ENCODE measurements around the gene OXCT1.

DNA sequence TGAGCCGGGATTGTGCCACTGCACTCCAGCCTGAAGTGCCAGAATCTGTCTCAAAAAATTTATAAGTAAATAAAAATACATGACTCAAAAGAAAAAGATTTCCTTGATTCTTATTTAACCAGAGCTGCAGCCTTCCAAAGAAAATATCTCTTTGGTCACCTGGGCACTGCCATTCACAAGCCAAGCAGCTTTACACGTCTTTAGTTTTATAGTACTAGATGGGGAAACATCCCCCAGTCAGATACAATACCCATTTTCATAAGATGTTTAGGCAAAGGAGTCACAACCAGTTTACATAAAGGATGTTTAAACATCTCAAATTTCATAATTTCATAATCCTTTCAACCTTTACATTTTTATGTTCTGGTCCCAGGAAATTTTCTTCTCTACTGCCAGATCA, 13.7 kb upstream of the OXCT1 start:
- TF ChIP-seq CTCF (IDR thresholded peaks at IDR 0.05) (no peak), JUN (CRISPR knock-in tag; IDR thresholded peaks at IDR 0.05) (no peak), CREB1 (CRISPR knock-in tag; IDR thresholded peaks at IDR 0.05) (no peak), SP1 (CRISPR knock-in tag; conservative IDR thresholded peaks at IDR 0.05) (no peak)

Data from WTC11 (cell line).